Tracheal epithelial cell (primary cell): ENCODE results near the gene LRRIQ4. TPM values are rescaled to one million over a fixed set of nuclear protein-coding genes. Genes with fewer than 3 reads are reported as not detected.

Experiments
- total RNA-seq: library from RNA; depleted of rRNA; stranded (reverse); fragments of >200 nt; gene quantifications from 2 replicates; pipeline ENCODE4 v1.2.1, GENCODE V29; 2014

LRRIQ4 gene
- total RNA-seq: not detected in 2 replicates

GRCh38 chr3:169812332-169813235 lies at the start of gene LRRIQ4, which contains the start of gene LRRC34:
LRRIQ4 (plus strand) TSS chr3:169812870; CDS start chr3:169821922, 9,052 bp downstream.
LRRC34 (minus strand) TSS chr3:169812904; CDS start chr3:169812548, 356 bp downstream.

GRCh38 chr3:169764882-169765612 lies 47.6 kb upstream of the LRRIQ4 start, which contains the start of gene TERC:
TERC (minus strand) TSS chr3:169765060.

GRCh38 chr3:169769287-169770181 lies 43.1 kb upstream of the LRRIQ4 start, which contains the start of gene ACTRT3:
ACTRT3 (minus strand) TSS chr3:169769561; CDS start chr3:169769520, 41 bp downstream.

GRCh38 chr3:169772897-169773816 lies 39.5 kb upstream of the LRRIQ4 start, which contains the start of gene MYNN:
MYNN (plus strand) TSS chr3:169773396; CDS start chr3:169774296, 900 bp downstream.

GRCh38 chr3:169869484-169870220 lies 57.0 kb downstream of the LRRIQ4 start, which contains the start of gene LRRC31:
LRRC31 (minus strand) TSS chr3:169869935; CDS start chr3:169869807, 128 bp downstream.

Other genes starting within 250 kb of the LRRIQ4 start
- gene MECOM, start 149.2 kb upstream of the LRRIQ4 start, total RNA-seq: 7.2 and 10.4 TPM in 2 replicates
- 807 and 1,776 TPM in 2 replicates for gene TERC, start 47.8 kb upstream of the LRRIQ4 start, total RNA-seq
- gene ACTRT3, start 43.3 kb upstream of the LRRIQ4 start, total RNA-seq: 1.9 and 2.9 TPM in 2 replicates
- gene MYNN, start 39.5 kb upstream of the LRRIQ4 start, total RNA-seq: 17.6 and 25.2 TPM in 2 replicates
- 0.64 and 2.7 TPM in 2 replicates for gene LRRC34, start within 50 bp of the LRRIQ4 start, total RNA-seq
- 0.24 TPM in 1 of 2 replicates, not detected in the other for gene LRRC31, start 57.1 kb downstream of the LRRIQ4 start, total RNA-seq
- not detected in 2 replicates for gene SAMD7, start 98.7 kb downstream of the LRRIQ4 start, total RNA-seq
- 21.0 and 26.9 TPM in 2 replicates for gene SEC62, start 153.9 kb downstream of the LRRIQ4 start, total RNA-seq
- gene GPR160, start 225.1 kb downstream of the LRRIQ4 start, total RNA-seq: 1.5 and 6.3 TPM in 2 replicates